Raji (cell line): ENCODE results near the gene DNAH7.

ENCODE experiments used
- POLR2A ChIP-seq: IDR thresholded peaks from 2 replicates; pipeline ENCODE4 v1.6.1; 2011; ENCODE audit warnings: low read depth, low read length, control low read depth; ENCODE audit not compliant: insufficient read depth

The DNAH7 gene

GRCh38 chr2:195818526-195818925 is 250.1 kb downstream of the DNAH7 start:
- no peak for TF ChIP-seq POLR2A

GRCh38 chr2:195818106-195818505 is 250.5 kb downstream of the DNAH7 start:
- TF ChIP-seq POLR2A: no peak

GRCh38 chr2:195815083-195815482 is 253.6 kb downstream of the DNAH7 start:
- no peak for TF ChIP-seq POLR2A

- TF ChIP-seq POLR2A: no peak
These were observed 255.2 kb downstream of the DNAH7 start for GRCh38 chr2:195813421-195813820.

GRCh38 chr2:195810340-195811098 is 258.1 kb downstream of the DNAH7 start:
- no peak for TF ChIP-seq POLR2A

GRCh38 chr2:195808189-195808588 is 260.4 kb downstream of the DNAH7 start:
- no peak for TF ChIP-seq POLR2A

GRCh38 chr2:195805283-195805976 is 263.2 kb downstream of the DNAH7 start:
- TF ChIP-seq POLR2A: no peak

GRCh38 chr2:195795879-195796278 is 272.8 kb downstream of the DNAH7 start:
- TF ChIP-seq POLR2A: no peak

- no peak for TF ChIP-seq POLR2A
These were observed 274.8 kb downstream of the DNAH7 start for GRCh38 chr2:195793881-195794280.

- TF ChIP-seq POLR2A: no peak
These were observed 286.5 kb downstream of the DNAH7 start for GRCh38 chr2:195782156-195782555.

GRCh38 chr2:195779491-195779890 is 289.1 kb downstream of the DNAH7 start:
- TF ChIP-seq POLR2A: no peak

- no peak for TF ChIP-seq POLR2A
These were observed 298.7 kb downstream of the DNAH7 start for GRCh38 chr2:195769975-195770374.

- no peak for TF ChIP-seq POLR2A
These were observed 300.2 kb downstream of the DNAH7 start for GRCh38 chr2:195768431-195768830.

GRCh38 chr2:195766691-195767090 is 301.9 kb downstream of the DNAH7 start:
- no peak for TF ChIP-seq POLR2A

GRCh38 chr2:195763866-195764265 is 304.8 kb downstream of the DNAH7 start:
- TF ChIP-seq POLR2A: no peak

- TF ChIP-seq POLR2A: no peak
These were observed 308.8 kb downstream of the DNAH7 start for GRCh38 chr2:195759877-195760276.
